ENCODE results near the gene RBSN. TPM values are rescaled to one million over a fixed set of nuclear protein-coding genes. Genes with fewer than 3 reads are reported as not detected.

The RBSN gene
- total RNA-seq, 4 donors from 2014 or later: 45.0 to 56.1 (median 52.0) TPM

DNA sequence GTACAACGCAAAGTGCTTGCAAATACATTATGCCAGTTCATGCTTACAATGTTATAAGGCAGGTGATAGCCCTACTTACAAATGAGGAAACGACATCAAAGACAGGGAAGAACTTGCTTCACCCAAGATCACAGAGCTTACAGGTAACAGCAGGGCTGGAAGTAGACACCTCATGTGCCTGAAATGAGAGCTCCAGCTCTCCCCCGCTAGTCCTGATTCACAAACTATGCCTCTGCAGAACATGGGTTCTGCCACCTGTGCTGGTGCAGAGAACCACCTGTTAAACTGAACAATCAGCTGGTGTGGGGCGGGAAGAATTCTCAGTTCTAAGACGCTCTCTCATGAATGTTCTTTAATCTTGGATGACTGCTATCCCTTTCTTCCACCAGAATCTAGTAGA, 7.4 kb downstream of the RBSN start:
- intact Hi-C loops (cut with DNase I): no loop called here
- H3K9me3 ChIP-seq: no peaks in the 10 kb centered on the region
- 85 to 97% methylated on average over 5 of the region's 5 CpGs for WGBS, 2 donors
- H3K27me3 ChIP-seq: no peaks in the 10 kb centered on the region
- no peak for DNase-seq
- H3K36me3 ChIP-seq: peaks cover 18 to 22% of the 10 kb centered on the region in 2 donors
- H3K4me1 ChIP-seq: peaks cover 16% of the 10 kb centered on the region in 2 donors
- no peak overlapping the region for H3K27ac ChIP-seq
- TF ChIP-seq CTCF (IDR thresholded peaks at IDR 0.05): no peak
- no peak for TF ChIP-seq POLR2A (IDR thresholded peaks at IDR 0.05)
- H3K4me3 ChIP-seq (replicated peaks in 1 of 3): no peak overlapping the region

DNA sequence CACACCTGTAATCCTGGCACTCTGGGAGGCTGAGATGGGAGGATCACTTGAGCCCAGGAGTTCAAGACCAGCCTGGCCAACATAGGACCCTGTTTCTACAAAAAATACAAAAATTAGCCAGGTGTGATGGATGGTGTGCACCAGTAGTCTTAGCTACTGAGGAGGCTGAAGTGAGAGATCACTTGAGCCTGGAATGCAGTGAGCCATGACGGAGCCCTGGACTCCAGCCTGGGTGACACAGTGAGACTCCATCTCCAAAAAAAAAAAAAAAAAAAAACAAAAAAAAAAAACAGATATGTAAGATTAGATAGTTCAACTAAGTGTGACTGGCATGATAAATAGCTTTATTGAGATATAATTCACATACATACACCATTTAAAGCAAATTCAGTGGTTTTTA, 9.7 kb downstream of the RBSN start:
- no peak for TF ChIP-seq CTCF (IDR thresholded peaks at IDR 0.05)
- no peak for TF ChIP-seq POLR2A (IDR thresholded peaks at IDR 0.05)
- no peak overlapping the region for H3K4me3 ChIP-seq (replicated peaks in 1 of 3)
- peaks cover 0 to 4% of the 10 kb centered on the region in 2 donors for H3K4me1 ChIP-seq
- peak; percentile 63 to 77 for DNase-seq
- intact Hi-C loops (cut with DNase I): no loop called here
- H3K27ac ChIP-seq: peak overlapping the region in 2 of 3 donors; percentile 3 to 19
- no peaks in the 10 kb centered on the region for H3K9me3 ChIP-seq
- peaks cover 23 to 36% of the 10 kb centered on the region in 2 donors for H3K36me3 ChIP-seq
- no peaks in the 10 kb centered on the region for H3K27me3 ChIP-seq
- 27 to 40% methylated on average over 1 of the region's 1 CpG for WGBS, 2 donors

GRCh38 chr3:15086699-15087098, 12.2 kb downstream of the RBSN start:
- 97% methylated on average over 2 of the region's 2 CpGs for WGBS, 2 donors
- TF ChIP-seq POLR2A (IDR thresholded peaks at IDR 0.05): no peak
- no peak overlapping the region for H3K4me3 ChIP-seq (replicated peaks in 1 of 3)
- H3K27ac ChIP-seq: no peak overlapping the region
- no peaks in the 10 kb centered on the region for H3K9me3 ChIP-seq
- intact Hi-C loops (cut with DNase I): no loop called here
- DNase-seq: no peak
- peaks cover 17 to 22% of the 10 kb centered on the region in 2 donors for H3K4me1 ChIP-seq
- peaks cover 30 to 48% of the 10 kb centered on the region in 2 donors for H3K36me3 ChIP-seq
- no peaks in the 10 kb centered on the region for H3K27me3 ChIP-seq

DNA sequence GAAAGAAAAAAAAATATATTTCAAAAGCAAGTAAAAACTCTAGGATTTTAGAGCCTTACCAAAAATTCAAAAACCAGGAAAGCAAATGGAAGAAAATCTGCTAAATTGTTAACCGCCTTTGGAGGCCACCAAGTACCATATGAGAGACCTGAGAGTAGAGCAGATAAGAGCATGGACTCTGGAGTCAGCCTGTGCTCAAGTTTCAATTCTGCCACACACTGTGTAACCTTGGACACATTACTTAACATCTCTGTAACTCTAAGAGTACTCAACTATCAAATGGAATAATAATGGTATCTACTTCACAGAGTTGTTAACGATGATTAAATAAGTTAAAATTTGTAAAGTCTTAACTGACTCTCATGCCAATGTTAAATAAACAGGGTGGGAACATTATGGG, 12.7 kb downstream of the RBSN start:
- no peak for DNase-seq
- peaks cover 30 to 51% of the 10 kb centered on the region in 2 donors for H3K36me3 ChIP-seq
- 94 to 97% methylated on average over 2 of the region's 2 CpGs for WGBS, 2 donors

DNA sequence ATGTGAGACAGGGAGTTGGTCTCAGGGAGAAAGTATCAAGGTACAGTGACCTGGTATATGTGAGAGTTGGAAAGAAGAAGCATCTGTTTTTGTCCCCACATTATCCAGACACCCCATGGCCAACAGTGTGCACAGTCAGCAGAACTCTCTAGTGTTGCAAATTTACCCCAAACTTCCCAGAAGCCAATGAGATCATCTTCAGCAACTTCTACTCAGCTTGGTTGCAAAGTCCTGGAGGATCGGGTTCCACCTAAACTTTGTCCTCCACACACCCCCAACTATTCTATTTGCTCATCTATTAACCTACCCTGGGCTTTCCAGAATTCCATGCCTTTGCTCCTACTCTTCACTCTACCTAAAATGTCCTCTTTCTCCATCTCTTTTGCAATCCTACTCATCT, 15.7 kb downstream of the RBSN start:
- WGBS, 2 donors: 94 to 100% methylated on average over 1 of the region's 1 CpG
- Histone ChIP-seq H3K36me3 (peaks cover 45 to 64% of the 10 kb centered on the region in 2 donors), H3K4me1 (peaks cover 18 to 28% of the 10 kb centered on the region in 2 donors), H3K9me3 (no peaks in the 10 kb centered on the region), H3K27ac (peak overlapping the region in 2 of 3 donors; percentile 84 to 85), H3K27me3 (no peaks in the 10 kb centered on the region), H3K4me3 (replicated peaks in 1 of 3) (no peak overlapping the region)
- DNase-seq: no peak
- TF ChIP-seq POLR2A (IDR thresholded peaks at IDR 0.05): no peak
- TF ChIP-seq CTCF (IDR thresholded peaks at IDR 0.05): no peak
- intact Hi-C loops (cut with DNase I): no loop called here

More for the DNA sequence above, 12.7 kb downstream of the RBSN start:
- intact Hi-C loops (cut with DNase I): no loop called here
- H3K9me3 ChIP-seq: no peaks in the 10 kb centered on the region
- no peaks in the 10 kb centered on the region for H3K27me3 ChIP-seq
- H3K4me3 ChIP-seq (replicated peaks in 1 of 3): no peak overlapping the region
- H3K27ac ChIP-seq: no peak overlapping the region
- peaks cover 21 to 26% of the 10 kb centered on the region in 2 donors for H3K4me1 ChIP-seq
- TF ChIP-seq CTCF (IDR thresholded peaks at IDR 0.05): no peak
- no peak for TF ChIP-seq POLR2A (IDR thresholded peaks at IDR 0.05)
